HG02642 (cell line): Measurements from ENCODE around the gene VPS11.
A peak's percentile ranks its signal among the peaks of the same experiment; 100 is the strongest.
"Not testable (repeated sequence)": the region's sequence is repeated elsewhere in the genome, so short reads cannot be mapped to it uniquely, and the experiment has no call there.

Source experiments
- ATAC-seq: cut with Tn5 transposase; IDR thresholded peaks from one replicate; pipeline ENCODE4 v1.9.1; 2021; ENCODE audit warnings: mild to moderate bottlenecking; ENCODE audit not compliant: unreplicated experiment, poor library complexity

VPS11 gene

DNA sequence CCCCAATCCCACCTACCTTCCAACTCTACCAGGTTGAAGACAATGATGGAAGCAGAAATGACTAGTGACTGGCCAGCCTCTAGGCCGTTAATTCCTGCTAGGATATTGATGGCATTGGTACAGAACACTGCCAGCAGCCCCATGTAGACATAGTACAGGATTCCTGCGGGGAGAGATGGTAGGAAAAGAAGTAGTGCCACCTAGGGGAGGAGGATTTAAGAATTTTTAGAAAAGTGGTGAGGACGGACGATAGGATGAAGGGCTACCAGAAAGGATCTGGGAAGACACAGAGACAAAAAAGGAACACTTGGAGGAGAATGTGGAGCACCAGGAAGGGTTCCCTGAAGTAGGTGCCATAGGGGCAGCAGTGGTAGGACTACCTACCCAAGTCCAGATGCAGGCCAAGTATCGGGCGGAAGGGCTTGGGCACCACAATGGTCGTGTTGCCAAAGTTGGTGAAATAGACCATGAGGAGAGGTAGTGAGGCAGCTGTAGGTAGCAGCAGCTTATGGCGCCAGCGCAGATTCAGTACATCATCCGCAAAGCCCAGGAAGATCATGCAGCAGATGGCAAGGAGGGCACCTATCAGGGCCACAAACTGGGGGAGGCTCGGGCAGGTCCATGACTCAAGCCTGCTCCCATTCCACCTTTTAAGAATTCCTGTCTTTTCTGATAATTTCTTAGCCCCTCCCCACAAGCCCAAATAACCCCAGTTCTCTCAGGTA lies 32.8 kb downstream of the VPS11 start:
- ATAC-seq = no peak

DNA sequence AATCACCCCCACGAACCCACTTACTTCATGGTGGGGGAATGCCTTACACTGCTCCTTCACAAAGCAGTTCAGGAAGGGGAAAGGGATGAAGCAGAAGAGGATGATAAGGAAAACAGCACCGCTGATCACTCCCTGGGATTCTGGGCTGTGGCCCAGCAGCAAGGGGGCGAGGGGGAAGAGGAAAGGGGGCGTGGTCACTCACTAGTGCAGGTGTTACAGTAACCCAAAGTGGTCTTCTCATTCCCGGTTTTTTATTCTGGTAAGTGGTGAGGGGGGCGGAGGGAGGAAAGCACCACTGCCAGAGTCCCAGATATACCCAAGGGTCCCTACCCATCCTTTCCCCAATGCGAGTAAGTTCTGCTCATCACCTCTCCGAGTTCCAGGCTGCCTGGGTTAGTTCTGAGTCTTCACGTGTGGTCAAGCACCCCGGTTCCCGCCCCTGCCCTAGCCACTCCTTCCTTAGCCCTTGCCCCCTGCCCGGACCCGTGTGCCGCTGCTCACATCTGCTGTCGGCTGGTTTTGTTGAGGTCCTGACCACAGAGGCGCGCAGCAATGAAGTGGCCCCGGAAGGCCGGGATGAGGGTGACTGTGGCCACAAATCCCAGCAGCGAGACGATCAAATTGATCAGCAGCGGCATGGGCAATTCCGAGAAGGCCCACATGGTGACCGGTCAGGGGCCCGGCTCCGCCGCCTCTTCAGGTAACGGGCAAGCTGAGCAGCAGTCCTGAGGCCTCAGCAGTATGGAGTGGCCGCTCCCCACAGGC lies 33.6 kb downstream of the VPS11 start:
- ATAC-seq = peak; percentile 16

DNA sequence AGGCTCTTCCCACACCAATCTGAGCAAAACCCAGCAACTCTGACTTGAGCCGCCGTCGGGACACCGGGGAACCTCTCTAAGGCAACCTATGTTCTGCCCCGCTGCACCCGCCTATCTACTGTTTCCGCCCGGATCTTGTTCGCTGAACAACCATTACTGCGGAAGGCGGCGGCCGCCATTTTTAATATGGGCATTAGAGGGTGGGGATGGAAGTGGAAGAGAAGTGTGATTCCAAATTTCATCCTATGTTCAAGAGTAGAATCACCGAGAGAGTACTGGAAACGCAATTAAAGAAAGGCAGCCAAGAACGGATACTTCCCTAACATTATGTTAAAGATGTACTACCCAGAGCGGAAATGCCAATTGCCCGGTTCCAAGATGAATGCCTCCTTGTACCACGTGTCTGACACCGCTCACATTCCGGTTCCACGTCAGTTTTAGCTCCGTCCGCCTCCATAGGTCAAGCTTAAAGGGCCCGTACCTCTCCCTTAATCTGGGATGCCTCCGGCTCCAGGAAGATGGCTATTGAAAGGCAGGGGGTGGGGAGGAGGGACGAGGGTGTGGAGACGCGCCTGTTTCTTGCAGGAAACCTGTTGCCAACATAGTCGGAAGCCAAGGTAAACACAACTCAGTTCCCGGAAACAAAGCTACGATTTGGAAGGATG lies 34.3 kb downstream of the VPS11 start, which contains the start of gene DPAGT1:
DPAGT1 (minus strand) TSS at position 95 of the 665 bp plus-strand sequence. CDS start 198 bp downstream, outside the sequence.
- peak; percentile 81 for ATAC-seq

DNA sequence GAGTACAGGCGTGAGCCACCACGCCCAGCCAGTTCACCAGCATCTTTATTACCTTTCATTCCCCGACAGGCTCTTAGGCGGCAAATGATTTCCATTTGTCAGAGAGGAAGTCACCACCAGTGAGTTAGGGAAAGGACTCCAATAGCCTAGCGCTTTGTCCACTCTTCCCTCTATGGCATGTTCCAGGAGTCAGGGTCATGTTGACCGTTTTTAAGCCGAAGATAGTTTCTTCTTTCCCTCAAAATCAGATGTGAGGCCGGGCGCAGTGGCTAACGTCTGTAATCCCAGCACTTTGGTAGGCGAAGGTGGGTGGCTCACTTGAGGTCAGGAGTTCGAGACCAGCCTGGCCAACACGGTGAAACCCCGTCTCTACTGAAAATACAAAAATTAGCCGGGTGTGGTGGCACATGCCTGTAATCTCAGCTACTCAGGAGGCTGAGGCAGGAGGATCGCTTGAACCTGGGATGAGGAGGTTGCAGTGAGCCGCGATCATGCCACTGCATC lies 35.6 kb downstream of the VPS11 start:
- not testable (repeated sequence) for ATAC-seq

DNA sequence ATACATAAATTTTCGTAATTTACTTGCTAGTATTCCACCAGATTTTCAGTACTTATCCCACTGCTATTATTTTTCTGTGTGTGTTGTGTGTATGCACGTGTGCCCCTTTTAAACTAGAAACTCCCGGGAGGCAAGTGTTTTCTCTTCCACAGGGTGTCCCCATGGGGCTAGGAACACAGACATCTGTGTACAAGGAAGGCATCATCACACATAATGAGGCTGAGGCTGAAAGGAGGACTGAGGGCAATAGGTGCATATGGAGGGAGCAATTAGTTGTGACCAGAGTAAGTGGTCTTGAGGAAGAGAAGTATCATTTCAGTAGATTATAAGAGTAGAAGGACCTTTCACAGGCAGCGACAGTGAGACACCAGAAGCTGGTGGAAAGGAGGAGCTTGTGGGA lies 36.2 kb downstream of the VPS11 start:
- no peak for ATAC-seq

DNA sequence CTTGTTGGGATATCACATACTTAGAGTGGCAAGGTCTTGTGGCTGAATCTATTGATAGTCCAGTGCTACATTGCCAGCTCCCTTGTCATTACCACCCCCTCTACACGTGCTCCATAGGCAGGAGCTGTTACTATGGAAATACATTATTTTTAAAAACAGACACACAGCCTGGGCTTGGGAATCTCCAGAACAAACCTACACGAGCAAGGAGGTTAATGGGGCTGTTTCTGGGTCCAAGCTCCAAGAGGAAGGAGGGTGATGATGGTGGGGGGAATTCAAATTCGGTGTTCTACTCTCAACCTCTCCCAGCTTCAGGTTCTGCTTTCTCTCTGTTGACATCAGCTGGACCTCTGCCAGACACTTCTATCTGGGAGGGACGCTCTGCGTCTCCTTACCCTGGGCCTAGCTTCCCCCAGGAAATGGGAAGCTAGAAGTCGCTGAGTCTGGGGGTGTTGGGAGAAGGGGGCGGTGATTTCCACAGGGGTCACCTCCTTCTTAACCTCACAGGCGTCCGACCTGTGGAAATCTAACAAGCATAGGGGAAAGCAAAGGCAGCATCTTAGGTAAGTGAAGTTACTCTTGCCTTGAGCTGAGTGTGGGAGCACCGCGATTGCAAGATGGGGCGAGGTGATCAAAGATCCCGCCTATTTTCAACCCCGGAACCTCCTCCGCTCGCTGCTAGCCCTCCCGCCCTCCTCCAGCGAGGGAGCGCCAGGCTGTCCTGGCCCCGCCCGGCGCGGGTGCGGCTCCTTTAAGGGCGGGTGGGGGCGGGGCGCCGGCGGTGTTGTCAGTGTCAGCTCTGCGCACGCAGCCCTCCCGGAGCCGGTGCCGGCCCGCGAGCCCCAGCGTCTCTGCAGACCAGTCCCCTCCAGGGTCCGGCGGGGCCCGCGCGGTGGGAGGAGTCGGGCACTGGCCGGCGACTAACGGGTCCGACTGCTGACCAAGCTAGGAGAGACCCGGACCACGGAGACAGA lies 39.2 kb downstream of the VPS11 start, which contains the start of gene C2CD2L:
C2CD2L (plus strand) TSS at position 781 of the 974 bp plus-strand sequence. CDS start 398 bp downstream, outside the sequence.
- ATAC-seq = peak; percentile 77

DNA sequence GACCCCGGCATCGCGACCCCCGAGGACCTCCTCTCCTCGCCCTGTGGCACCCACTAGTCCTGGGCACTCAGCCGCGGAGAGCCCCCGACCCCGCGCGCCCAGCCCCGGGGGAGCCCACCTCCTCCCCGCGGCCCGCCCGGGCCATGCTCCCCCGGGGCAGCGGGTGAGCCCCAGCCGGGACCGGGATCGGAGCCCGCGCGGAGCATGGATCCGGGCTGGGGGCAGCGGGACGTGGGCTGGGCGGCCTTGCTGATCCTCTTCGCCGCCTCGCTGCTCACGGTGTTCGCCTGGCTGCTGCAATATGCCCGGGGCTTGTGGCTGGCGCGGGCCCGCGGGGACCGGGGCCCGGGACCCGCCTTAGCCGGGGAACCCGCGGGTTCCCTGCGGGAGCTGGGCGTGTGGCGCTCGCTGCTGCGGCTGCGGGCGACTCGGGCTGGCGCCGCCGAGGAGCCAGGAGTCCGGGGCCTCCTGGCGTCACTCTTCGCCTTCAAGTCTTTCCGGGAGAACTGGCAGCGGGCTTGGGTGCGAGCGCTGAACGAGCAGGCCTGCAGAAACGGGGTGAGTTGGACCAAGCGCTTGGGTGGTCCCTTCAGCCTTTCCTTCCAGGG lies 40.0 kb downstream of the VPS11 start:
- peak; percentile 32 for ATAC-seq

DNA sequence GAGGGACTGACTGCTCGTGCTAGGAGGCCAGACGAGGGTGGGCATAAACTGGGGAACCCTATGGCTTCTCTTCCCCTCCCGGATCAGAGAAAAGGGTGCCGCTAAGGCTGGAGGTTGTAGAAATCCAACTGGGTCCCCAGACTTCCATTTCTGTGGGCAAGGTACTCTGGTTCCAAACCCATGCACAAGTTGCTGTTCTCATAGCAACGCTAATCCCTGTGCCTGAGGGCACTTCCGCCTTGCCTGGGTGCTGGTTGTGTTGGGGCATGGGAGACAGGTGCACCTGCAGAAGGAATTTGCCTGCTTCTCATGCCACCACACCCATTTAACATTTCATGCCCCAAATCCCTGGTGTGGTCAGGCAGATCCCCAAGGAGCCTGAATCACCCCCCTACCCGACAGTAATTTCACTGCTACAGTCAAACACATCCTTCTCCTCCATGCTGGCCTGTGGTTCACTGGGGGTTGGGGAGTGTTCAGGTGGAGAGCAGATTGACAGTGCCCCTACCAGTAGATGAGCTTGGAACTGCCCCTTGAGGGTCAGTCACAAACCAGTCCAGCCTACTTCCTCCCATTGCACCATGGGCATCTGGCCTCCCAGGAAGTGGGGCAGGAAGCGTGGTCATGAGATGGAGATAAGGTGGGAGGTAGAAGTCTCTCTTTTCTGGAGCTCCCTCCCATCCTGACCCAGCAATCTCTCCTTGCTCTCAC lies 40.7 kb downstream of the VPS11 start:
- no peak for ATAC-seq

DNA sequence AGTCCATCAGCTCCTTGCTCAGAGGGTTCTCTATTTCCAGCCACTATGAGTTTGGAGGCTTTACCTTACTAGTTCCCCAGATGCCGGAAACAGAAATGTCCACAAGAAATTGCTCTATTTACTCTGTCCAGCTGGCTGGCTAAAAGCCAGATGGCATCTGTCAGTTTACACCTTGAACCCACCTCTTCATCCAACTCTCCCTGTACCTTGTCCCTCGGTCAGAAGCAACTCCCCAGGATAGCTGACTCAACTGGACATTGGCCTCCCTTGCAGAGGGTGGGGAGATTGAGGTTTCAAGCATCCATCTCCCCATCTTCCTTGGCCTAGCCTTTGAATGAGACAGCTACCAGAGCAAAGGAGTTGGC lies 41.2 kb downstream of the VPS11 start:
- ATAC-seq = no peak

DNA sequence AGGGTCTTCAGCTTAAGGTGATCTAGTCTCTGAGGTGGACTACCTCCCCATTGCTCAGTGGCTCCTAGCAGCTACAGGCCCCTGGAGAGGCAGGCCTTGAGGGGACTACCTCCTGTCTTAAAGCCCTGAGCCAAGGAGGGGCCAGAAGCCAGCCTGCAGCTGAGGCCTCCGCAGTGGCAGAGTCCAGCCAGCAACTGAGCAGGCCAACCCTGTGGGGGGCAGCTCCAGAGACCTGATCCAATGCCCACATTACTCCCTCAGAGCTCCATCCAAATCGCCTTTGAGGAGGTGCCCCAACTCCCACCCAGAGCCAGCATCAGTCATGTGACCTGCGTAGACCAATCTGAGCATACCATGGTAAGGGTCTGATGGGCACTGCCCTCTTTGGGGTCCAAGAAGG lies 42.2 kb downstream of the VPS11 start:
- ATAC-seq = no peak

DNA sequence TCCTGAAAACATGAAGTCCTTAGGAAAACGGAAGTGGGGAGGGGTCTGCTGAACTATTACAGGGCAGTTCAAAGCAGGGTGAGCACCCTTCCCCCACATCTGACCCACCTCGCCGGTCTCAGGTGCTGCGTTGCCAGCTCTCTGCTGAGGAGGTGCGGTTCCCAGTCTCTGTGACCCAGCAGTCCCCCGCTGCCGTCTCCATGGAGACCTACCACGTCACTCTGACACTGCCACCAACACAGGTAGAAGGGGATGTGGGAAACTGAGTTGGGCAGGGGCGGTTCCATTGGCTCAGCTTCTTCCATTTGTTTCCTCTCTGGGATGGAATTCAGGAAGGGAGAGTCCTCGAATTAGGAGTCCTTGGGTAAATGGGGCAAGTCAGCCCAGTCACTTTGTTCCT lies 42.8 kb downstream of the VPS11 start:
- ATAC-seq = no peak

DNA sequence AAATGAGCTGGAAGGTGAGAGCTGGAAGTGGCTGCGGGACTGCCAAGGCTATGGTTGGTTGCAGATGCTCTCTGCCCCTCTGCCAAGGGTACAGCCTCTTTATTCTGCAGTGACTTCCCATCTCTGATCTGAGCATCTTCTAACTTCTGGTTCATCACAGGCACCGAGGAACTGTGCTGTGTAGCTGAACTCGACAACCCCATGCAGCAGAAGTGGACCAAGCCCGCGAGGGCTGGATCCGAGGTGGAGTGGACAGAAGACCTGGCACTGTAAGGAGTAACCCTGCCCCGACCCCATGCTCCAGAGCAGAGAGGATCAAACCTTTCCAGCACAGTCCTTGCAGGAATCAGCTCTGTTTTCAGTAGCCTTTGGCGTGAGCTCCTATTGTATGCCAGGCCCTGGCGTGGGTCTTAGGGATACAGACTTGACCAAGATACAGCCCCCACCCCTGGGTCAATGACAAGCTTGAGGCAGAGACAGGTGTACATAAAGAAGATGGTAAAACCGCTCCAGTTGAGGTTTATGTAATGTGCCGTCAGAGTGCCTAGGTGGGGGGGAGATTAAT lies 43.8 kb downstream of the VPS11 start:
- no peak for ATAC-seq

DNA sequence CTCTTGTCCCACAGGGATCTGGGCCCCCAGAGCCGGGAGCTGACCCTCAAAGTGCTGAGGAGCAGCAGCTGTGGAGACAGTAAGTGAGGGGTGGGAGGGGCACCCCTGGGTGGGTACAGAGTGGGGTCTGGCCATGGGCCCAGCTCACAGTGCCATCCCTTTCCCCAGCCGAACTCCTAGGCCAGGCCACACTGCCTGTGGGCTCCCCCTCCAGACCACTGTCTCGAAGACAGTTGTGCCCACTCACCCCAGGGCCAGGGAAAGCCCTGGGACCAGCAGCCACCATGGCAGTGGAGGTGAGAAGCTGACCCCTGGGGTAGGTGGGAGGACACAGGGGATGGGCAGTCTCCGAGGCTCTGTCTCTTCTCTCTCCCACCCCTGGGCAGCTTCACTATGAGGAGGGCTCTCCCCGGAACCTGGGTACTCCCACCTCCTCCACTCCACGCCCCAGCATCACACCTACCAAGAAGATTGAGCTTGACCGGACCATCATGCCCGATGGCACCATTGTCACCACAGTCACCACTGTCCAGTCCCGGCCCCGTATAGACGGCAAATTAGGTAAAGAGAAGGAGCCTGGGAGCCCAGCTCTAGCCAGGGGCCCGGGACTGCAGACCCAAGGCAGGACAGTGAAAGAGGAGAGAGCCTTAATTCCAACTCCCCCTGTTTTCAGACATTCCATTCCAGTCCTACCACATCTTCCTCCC lies 44.8 kb downstream of the VPS11 start:
- ATAC-seq = no peak

DNA sequence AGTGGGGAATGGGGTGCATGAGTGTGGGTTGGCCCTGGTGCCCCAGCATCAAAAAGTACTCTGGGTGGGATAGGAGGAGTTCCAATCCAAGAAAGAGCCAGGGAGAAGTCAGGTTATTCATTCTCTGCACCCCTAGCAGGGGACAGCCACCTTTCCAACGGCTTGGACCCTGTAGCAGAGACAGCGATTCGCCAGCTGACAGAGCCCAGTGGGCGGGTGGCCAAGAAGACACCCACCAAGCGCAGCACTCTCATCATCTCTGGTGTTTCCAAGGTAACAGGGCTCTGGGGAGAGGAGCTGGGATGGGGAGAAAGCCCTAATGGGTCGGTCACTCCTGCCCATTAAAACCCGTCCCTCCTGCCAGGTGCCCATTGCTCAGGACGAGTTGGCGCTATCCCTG lies 46.1 kb downstream of the VPS11 start:
- ATAC-seq = no peak

DNA sequence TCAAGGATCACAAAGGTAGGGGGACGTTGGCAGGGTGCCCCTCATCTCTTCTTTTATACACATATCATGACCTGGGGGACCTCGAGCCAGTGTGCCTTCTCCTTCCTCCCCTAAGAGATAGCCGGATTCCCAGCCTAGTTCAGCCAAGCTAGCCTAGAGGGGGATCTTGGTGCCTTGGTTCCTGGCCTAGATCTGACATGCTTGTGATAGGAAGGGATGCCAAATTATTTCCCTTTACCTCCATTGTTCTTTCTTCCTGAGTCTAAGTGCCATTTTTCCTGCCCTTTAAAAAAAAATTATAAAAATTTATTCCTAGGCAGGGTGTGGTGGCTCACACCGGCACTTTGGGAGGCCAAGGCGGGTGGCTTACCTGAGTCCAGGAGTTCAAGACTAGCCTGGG lies 46.7 kb downstream of the VPS11 start:
- no peak for ATAC-seq

DNA sequence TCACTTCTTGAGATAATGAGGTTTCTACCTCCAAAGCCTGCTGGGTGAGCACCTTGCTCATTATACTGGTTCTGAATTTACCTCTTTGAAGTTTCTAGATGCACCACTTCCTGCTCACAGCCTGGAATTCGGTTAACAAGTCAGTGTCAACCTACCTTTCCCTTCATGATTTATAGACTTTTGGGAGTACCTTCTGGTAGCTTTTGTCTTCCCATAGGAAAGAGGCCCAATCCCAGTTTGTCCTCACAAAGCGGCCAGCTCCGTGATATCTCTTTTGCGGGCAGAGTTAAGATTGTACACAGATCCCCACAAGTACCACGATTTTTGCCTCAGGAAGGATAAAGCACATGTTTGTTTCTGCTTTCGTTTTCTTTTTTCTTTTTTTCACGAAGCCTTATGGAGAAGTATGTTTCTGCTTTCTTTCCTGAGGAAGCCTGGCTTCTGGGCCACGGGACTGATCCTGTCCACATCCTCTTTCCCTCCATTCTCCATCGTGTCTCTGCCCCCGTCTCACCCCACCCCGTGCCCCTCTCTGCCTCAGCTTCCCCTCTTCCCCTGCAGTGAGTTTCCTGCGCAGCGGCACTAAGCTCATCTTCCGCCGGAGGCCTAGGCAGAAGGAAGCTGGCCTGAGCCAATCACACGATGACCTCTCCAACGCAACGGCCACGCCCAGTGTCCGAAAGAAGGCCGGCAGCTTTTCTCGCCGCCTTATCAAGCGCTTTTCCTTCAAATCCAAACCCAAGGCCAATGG lies 48.0 kb downstream of the VPS11 start:
- ATAC-seq = no peak

DNA sequence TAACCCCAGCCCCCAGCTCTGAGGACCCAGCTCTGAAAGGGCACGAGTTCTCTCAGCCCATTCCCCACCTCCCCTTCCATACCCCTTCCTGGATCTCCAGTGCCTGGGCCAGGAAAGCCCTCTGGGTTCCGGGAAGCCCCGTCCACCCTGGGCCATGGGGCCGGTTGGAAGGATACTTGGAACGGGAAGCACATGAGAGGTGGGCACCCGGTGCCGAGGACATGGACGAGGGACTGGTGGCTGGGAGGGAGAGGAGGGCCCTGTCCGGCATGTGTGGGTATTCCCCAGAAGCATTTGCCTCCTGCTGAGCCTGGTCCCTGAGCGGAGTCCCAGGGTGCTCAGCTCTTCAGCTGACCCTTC lies 48.6 kb downstream of the VPS11 start:
- no peak for ATAC-seq
